Progenitor cell of endocrine pancreas (in vitro differentiated cells): ENCODE results near the gene P3H1. TPM values are rescaled to one million over a fixed set of nuclear protein-coding genes. Genes with fewer than 3 reads are reported as not detected.
A peak's percentile ranks its signal among the peaks of the same experiment; 100 is the strongest.
"Not testable (repeated sequence)": the region's sequence is repeated elsewhere in the genome, so short reads cannot be mapped to it uniquely, and the experiment has no call there.

Experiments used
- DNase-seq: peaks from one replicate; pipeline ENCODE4 v3.0.0; 2021; ENCODE audit warnings: low spot score; ENCODE audit not compliant: unreplicated experiment
- H3K27ac Mint-ChIP-seq: 2 replicates; pipeline ENCODE4 v1.8.0; 2021; ENCODE audit warnings: mild to moderate bottlenecking, moderate library complexity, mixed read lengths
- H3K27me3 Mint-ChIP-seq: 2 replicates; pipeline ENCODE4 v1.8.0; 2021; ENCODE audit warnings: mixed read lengths
- H3K36me3 Mint-ChIP-seq: 2 replicates; pipeline ENCODE4 v1.8.0; 2022; ENCODE audit warnings: mixed read lengths; ENCODE audit not compliant: insufficient read depth
- H3K4me1 Mint-ChIP-seq: 2 replicates; pipeline ENCODE4 v1.8.0; 2021; ENCODE audit warnings: low read depth, mixed read lengths
- H3K4me3 Mint-ChIP-seq: 2 replicates; pipeline ENCODE4 v1.8.0; 2021; ENCODE audit warnings: low read depth, mild to moderate bottlenecking, moderate library complexity, mixed read lengths
- H3K9me3 Mint-ChIP-seq: 2 replicates; pipeline ENCODE4 v1.8.0; 2021; ENCODE audit warnings: low read depth, mixed read lengths
- long read RNA-seq: library from polyadenylated mRNA; unstranded; transcript quantifications from one replicate; pipeline ENCODE4 v2.0.0, GENCODE V29; 2020
- total RNA-seq: library from RNA; stranded (reverse); gene quantifications from 2 replicates; pipeline ENCODE4 v1.2.1, GENCODE V29; 2021
- TF ChIP-seq, protein P1 (sequence below): fragments of 200-600 bp; sonication (generic); IDR thresholded peaks from one replicate; pipeline ENCODE4 v1.5.0; 2021; ENCODE audit warnings: antibody characterized with exemption, mild to moderate bottlenecking; ENCODE audit not compliant: unreplicated experiment

P3H1 gene, protein sequence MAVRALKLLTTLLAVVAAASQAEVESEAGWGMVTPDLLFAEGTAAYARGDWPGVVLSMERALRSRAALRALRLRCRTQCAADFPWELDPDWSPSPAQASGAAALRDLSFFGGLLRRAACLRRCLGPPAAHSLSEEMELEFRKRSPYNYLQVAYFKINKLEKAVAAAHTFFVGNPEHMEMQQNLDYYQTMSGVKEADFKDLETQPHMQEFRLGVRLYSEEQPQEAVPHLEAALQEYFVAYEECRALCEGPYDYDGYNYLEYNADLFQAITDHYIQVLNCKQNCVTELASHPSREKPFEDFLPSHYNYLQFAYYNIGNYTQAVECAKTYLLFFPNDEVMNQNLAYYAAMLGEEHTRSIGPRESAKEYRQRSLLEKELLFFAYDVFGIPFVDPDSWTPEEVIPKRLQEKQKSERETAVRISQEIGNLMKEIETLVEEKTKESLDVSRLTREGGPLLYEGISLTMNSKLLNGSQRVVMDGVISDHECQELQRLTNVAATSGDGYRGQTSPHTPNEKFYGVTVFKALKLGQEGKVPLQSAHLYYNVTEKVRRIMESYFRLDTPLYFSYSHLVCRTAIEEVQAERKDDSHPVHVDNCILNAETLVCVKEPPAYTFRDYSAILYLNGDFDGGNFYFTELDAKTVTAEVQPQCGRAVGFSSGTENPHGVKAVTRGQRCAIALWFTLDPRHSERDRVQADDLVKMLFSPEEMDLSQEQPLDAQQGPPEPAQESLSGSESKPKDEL
- 68.6 and 72.9 TPM in 2 replicates for total RNA-seq
- long read RNA-seq, transcript P3H1-202 (15 exons, 2,585 nt): major isoform, 20 of 45 reads
- long read RNA-seq, partial matches to known transcripts: 11 of 45 reads
- long read RNA-seq, other reads (novel, unspliced or antisense): 12 of 45 reads

DNA sequence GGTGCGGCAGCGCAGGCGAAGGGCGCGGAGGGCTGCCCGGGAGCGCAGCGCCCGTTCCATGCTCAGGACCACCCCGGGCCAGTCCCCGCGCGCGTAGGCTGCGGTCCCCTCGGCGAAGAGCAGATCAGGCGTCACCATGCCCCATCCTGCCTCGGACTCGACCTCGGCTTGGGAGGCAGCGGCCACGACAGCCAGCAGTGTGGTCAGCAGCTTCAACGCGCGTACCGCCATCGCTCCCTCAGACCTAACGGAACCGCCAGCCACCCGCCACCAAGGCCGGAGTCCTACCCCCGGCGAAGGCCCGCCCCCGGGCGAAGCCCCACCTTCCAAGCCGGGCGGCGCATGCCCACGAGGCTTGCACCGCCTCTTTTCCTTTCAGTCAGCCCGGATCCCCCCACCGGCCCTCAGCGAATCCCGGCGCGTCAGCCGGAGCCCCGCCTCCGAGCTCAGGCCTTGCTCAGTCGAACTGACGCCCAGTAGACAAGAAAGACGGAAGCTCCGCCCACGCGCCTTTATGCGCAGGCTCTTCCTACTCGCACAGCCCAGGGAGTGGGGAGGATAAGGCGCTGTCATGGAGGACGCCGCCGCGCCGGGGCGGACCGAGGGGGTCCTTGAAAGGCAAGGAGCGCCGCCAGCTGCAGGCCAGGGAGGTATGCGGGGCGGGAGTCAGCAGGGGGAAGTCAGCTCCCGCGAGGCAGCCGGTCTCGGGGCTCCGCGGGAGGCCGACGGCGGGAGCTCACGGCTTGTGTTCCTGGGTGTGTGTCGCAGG is at the start of gene P3H1, which contains the start of gene C1orf50:
TSS of gene P3H1 (minus strand) at position 288 of the 769 bp plus-strand sequence. CDS start at position 231, 57 bp downstream.
TSS of gene C1orf50 (plus strand) at position 509 of the 769 bp plus-strand sequence. CDS start at position 572, 63 bp downstream.
- Mint-ChIP-seq H3K36me3 (peaks cover 8% of the 10 kb centered on the region), H3K9me3 (no peaks in the 10 kb centered on the region), H3K4me3 (no peak within 1 kb of the TSS), H3K4me1 (peaks cover 9% of the 10 kb centered on the region), H3K27ac (peak within 1 kb of the TSS; percentile 96), H3K27me3 (no peaks in the 10 kb centered on the region)
- DNase-seq: peak; percentile 99
- TF ChIP-seq, protein P1, sequence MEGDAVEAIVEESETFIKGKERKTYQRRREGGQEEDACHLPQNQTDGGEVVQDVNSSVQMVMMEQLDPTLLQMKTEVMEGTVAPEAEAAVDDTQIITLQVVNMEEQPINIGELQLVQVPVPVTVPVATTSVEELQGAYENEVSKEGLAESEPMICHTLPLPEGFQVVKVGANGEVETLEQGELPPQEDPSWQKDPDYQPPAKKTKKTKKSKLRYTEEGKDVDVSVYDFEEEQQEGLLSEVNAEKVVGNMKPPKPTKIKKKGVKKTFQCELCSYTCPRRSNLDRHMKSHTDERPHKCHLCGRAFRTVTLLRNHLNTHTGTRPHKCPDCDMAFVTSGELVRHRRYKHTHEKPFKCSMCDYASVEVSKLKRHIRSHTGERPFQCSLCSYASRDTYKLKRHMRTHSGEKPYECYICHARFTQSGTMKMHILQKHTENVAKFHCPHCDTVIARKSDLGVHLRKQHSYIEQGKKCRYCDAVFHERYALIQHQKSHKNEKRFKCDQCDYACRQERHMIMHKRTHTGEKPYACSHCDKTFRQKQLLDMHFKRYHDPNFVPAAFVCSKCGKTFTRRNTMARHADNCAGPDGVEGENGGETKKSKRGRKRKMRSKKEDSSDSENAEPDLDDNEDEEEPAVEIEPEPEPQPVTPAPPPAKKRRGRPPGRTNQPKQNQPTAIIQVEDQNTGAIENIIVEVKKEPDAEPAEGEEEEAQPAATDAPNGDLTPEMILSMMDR: no peak

DNA sequence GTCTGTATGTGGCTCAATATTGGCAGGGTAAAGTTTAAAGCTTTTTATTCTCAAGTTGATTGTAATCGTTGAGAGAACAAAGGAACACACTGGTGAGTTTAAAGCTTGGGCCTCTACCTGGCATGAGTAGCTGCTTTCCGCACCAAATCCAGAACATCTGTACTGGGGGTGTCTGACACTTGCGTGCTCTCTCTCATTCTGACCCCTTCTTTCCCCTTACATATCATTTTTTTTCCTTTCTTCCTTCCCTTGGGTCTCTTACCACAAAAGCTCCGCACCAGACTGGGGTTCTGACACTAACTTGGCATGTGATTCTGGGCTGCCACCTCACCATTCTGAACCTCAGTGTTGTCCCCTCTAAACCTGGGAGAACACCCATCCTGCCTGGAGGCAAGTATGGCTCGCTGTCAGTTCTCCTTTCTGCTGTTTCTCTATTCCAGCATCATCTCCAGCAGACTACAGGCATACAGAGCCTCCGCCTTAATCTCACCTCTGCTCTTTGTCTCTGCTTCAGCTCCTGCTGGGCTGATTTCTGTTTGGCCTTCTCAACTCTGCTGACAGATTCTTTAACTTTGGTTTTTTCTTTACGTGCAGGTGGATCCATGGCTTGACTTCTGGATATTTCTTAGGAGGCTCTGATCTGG is 49.2 kb upstream of the P3H1 start:
- no peaks in the 10 kb centered on the region for H3K27me3 Mint-ChIP-seq
- H3K27ac Mint-ChIP-seq: peak overlapping the region; percentile 97
- no peaks in the 10 kb centered on the region for H3K9me3 Mint-ChIP-seq
- peaks cover 16% of the 10 kb centered on the region for H3K36me3 Mint-ChIP-seq
- peak overlapping the region; percentile 84 for H3K4me3 Mint-ChIP-seq
- DNase-seq: no peak
- H3K4me1 Mint-ChIP-seq: peaks cover 9% of the 10 kb centered on the region
- TF ChIP-seq, protein P1: no peak

DNA sequence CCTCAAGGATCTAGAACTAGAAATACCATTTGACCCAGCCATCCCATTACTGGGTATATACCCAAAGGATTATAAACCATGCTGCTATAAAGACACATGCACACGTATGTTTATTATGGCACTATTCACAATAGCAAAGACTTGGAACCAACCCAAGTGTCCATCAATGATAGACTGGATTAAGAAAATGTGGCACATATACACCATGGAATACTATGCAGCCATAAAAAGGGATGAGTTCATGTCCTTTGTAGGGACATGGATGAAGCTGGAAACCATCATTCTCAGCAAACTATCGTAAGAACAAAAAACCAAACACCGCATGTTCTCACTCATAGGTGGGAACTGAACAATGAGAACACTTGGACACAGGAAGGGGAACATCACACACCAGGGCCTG is 48.0 kb upstream of the P3H1 start:
- not testable (repeated sequence) for H3K4me1 Mint-ChIP-seq, H3K9me3 Mint-ChIP-seq, DNase-seq, H3K27me3 Mint-ChIP-seq, H3K27ac Mint-ChIP-seq
- H3K36me3 Mint-ChIP-seq: peaks cover 18% of the 10 kb centered on the region
- peak overlapping the region; percentile 42 for H3K4me3 Mint-ChIP-seq

DNA sequence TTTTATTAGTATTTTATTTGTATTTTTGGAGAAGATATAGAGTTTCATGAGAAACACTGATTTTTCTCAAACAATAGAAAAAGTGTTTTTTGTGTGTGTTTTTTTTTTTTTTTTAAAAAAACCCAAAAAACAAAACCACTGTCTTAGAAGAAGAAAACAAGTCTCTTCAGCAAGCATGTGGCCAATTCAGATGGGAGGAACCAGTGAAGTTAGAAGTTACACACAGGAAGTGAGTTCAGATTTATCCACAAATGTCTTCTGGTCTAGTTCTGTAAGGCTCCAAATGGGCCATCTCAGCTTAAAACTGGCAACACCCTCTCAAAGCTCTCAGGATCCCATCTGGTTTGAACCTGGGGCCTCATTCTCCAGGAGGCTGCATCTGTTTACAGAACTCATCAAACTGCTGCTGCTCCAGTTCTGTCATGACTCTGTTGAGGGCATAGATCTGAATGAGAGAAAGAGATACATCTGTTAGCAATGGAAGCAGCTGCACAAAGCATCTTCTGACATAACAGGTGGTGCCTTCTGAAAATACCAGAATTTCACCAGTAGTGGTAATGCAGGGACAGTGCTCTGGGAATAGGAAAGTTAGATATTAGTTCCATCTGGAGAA is 40.3 kb upstream of the P3H1 start:
- TF ChIP-seq, protein P1: no peak
- H3K4me1 Mint-ChIP-seq: no peaks in the 10 kb centered on the region
- H3K4me3 Mint-ChIP-seq: no peak overlapping the region
- DNase-seq: no peak
- H3K9me3 Mint-ChIP-seq: peaks cover 6% of the 10 kb centered on the region
- no peaks in the 10 kb centered on the region for H3K27me3 Mint-ChIP-seq
- no peak overlapping the region for H3K27ac Mint-ChIP-seq
- H3K36me3 Mint-ChIP-seq: peaks cover 33% of the 10 kb centered on the region

DNA sequence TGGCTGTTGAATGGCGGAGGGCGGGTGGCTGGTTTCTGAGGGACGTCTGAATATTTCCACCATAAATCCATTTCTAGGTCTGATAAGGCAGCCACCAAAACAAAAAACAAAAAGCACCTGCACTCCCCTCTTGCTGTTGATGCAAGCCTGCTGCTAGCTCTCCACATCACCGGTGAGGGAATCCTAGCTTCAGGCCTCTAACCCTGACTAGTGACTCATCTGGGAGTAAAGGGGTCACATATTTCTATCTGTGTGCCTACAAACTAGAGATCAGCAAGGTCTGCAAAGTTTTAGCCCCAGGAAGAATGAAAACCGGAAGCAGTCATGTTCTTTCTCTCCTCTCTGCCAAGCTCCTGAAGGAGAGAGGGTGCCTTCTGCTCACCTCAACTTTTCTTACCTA is 39.8 kb upstream of the P3H1 start:
- peaks cover 32% of the 10 kb centered on the region for H3K36me3 Mint-ChIP-seq
- TF ChIP-seq, protein P1: no peak
- DNase-seq: no peak
- H3K4me3 Mint-ChIP-seq: no peak overlapping the region
- peaks cover 6% of the 10 kb centered on the region for H3K9me3 Mint-ChIP-seq
- H3K4me1 Mint-ChIP-seq: no peaks in the 10 kb centered on the region
- no peaks in the 10 kb centered on the region for H3K27me3 Mint-ChIP-seq
- no peak overlapping the region for H3K27ac Mint-ChIP-seq
